NCI-H446 (cell line): ENCODE results near the gene RBM10.

ENCODE experiments used
- DNase-seq, 2 experiments: peaks; one replicate each; lab custom pipeline; 2025; lab: John Stamatoyannopoulos, UW

The RBM10 gene

GRCh38 chrX:47233333-47234113, 88.5 kb downstream of the RBM10 start:
- DNase-seq, result peak; percentile 93 to 97

GRCh38 chrX:47234583-47234982, 89.6 kb downstream of the RBM10 start:
- DNase-seq, result no peak

GRCh38 chrX:47235691-47236103, 90.7 kb downstream of the RBM10 start:
- no peak for DNase-seq
